ENCODE results near the gene ADAP1.

The ADAP1 gene

DNA sequence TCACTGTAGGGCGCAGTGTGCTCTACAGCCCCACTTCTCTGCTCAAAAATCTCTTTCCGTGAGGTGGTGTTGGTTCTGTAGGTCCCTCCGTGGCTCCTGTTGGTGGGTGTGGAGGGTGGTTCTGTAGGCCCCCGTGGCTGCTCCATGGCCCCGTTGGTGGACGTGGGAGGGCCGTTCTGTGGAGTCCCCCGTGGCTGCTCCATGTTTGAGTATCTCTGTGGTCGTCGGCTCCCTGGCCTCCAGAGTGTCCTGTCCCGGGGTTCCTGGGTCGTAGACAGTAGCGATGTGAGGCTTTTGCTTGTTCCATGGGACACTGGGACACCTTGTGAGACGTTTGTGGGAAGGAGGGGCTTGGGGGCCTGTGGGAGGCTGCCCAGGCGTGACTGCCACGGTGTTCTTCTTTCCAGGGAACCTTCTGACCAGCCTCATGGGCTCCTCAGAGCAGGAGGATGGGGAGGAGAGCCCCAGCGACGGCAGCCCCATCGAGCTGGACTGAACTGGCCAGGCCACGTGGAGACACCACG, 59.5 kb downstream of the ADAP1 start:
- ATAC-seq (no peak), DNase-seq (no peak)

DNA sequence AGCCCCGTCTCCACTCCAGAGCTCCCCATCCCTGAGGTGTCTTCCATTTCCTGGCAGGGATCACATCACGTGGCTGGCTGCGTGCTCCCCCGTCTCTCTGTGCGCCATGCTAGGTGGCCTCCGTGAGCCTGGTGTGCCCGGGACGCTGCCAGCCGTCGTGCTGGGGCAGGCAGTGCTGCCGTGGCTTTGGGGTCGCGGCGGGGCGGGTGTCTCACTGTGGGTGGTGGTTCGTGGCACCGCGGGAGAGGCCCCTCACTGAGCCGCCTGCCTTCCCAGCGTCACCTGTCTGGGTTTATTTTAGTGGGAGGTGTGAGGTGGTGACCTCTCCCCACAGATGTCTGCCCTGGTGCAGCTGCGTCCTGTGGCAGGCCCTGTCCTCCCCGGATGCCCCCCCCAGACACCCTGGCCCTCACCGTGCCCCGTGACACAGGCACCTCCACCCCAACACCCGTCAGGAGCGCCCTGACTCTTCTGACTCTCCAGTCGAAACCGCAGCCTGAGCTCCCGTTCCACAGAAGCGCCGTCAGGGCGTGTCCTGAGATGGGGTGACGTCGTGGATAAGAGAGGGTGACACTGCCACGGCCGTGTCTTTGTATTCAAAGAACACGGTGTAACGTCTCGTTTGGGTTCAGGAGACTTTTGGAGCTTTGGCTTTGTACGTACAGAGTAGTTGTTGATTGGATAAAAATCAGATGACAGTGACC, 60.2 kb downstream of the ADAP1 start:
- no peak for DNase-seq
- ATAC-seq: no peak

DNA sequence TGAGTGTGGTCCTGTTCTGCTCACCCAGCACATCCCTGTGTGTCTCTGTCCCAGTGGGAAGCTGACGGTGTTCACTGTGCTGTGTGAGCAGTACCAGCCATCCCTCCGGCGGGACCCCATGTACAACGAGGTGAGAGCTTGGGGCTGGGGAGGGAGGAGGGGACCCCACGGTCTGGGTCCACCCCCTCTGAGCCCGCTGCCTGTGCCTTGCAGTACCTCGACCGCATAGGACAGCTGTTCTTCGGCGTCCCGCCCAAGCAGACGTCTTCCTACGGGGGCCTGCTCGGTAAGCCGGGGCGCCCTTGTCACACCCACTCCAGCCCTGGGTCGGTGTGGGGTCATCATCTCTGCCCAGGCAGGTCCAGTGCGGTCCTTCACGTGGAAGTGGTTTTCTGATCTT, 60.8 kb downstream of the ADAP1 start:
- ATAC-seq: no peak

DNA sequence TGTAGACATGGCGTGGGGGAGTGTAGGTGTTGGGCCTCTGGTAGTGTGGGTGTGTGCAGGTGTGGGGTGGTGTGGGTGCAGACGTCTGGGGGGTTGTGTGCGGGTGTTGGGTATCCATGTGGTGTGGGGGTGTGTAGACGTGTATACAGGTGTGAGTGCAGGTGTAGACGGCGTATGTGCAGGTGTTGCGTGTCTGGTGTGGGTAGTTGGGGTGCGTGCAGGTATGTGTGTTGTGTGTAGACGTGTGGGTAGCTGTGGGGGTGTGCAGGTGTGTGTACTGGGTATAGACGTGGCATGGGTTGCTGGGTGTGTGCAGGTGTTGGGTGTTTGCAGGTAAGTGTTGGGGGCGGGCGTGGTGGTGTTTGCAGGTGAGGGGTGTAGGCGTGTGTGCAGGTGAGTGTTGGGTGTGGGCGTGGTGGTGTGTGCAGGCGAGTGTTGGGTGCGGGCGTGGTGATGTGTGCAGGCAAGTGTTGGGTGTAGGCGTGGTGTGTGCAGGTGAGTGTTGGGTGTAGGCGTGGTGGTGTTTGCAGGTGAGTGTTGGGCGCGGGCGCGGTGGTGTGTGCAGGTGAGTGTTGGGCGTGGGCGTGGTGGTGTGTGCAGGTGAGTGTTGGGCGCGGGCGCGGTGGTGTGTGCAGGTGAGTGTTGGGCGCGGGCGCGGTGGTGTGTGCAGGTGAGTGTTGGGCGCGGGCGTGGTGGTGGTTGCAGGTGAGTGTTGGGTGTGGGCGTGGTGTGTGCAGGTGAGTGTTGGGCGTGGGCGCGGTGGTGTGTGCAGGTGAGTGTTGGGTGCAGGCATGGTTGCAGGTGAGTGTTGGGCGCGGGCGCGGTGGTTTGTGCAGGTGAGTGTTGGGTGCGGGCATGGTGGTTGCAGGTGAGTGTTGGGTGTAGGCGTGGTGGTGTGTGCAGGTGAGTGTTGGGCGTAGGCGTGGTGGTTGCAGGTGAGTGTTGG, 61.6 kb downstream of the ADAP1 start:
- no peak for DNase-seq
- ATAC-seq: no peak

More for the DNA sequence above, 60.8 kb downstream of the ADAP1 start:
- DNase-seq: no peak

- DNase-seq (no peak), ATAC-seq (no peak)
Measured at GRCh38 chr7:891805-892204, 62.7 kb downstream of the ADAP1 start.

- DNase-seq (no peak), ATAC-seq (no peak)
Measured at GRCh38 chr7:891291-891690, 63.2 kb downstream of the ADAP1 start.

GRCh38 chr7:890868-891267, 63.6 kb downstream of the ADAP1 start:
- no peak for DNase-seq

GRCh38 chr7:889391-889790, 65.1 kb downstream of the ADAP1 start:
- DNase-seq: no peak
- ATAC-seq: no peak

More at GRCh38 chr7:890868-891267, 63.6 kb downstream of the ADAP1 start:
- no peak for ATAC-seq

GRCh38 chr7:889025-889390, 65.5 kb downstream of the ADAP1 start:
- DNase-seq: no peak
- no peak for ATAC-seq

DNA sequence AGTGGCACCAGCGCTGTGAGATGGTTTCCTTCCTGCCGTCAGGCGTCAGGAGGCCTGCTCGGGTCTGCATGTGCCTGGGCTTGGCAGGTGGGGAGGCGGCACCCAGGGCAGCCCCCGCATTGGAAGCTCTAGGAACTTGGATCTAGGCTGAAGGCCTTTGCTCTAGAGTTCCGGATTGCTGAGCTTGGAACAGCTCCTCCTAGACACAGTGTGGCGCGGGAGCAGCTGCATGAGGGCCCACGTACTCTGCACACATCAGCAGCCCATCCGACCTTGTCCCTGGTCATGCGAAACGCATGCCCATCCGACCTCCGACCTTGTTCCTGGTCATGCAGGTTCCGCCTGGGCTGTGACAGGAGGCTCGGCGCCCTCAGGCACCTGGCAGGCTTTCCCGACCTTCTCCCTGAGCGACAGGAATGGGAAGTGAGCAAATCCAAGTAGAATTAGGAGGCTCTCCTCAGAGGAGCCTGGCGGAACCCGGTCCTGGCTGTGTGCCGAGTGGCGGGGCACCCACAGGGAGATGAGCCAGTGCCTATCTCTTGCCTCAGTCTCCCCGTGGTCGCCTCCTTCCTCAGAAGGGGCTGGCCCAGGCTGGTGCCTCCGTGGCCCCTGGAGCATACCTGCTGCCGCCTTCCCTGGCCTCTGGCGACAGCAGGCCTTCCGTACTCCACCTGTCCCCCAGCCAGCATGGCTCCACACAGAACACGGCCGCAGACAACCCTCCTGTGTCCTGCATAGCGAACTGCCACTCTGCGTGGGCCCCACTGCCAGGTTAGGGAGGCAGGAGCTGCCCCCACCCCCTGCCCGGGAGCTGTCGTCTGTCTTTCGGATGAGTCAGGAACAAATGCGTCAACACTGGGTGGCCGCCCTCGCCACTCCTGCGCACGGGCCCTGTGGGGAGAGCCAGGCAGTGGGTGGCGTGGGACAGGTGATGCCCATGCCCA, 66.1 kb downstream of the ADAP1 start:
- ATAC-seq (no peak), DNase-seq (no peak)

DNA sequence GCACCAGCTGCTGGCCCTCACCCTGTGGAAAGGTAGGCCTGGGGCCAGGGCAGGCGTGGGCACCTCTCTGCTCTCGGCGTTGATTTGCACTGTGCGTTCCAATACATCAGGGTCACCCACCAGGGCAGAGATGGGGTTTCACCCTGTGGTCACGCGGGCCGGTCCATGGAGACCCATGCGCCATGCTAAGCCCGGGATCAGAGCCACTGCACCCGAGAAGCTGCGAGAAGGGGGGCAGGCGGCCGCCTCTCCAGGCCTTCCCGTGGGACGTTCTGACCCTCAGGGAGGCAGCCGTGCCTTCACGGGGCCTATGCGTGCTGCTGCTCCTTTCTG, 67.0 kb downstream of the ADAP1 start:
- no peak for ATAC-seq
- DNase-seq: no peak

DNA sequence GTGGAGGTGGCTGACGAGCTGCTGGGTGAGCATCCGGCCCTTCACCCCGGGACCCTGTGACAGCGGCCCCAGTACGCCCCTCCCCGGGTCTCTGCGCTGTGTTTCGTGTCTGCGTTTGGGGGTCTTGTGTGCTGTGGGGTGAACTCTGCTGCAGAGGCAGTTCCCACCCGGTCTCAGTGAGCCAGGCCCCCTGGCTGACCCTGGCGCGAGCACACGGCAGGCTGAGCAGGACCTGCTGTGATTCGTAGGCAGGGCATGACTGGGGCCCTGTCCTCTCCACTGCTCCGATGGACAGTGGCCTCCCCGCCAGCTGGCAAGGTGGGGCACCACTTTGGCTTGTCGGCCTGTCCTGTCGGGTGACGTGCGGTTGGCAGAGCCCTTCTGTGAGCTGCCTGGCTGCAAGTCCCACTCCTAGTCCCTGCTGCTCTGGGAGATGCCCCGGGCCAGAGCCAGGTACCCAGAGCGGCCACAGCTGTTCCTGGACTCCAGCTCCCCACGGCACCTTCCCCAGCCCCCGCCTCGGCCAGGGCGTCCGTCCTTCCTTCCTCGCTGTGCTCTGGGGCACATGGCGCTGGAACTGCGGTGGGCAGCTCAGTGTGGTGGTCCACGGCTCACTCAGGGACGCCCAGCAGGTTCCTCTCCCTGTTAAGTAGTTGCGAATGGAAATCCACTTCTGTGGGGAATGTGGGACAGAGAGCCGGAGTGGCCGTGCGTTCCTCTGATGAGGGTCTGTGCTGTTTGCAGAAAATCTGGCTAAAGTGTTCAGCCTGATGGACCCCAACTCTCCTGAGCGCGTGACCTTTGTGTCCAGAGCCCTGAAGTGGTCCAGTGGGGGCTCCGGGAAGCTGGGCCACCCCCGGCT, 67.6 kb downstream of the ADAP1 start:
- ATAC-seq: no peak
- DNase-seq: no peak

DNA sequence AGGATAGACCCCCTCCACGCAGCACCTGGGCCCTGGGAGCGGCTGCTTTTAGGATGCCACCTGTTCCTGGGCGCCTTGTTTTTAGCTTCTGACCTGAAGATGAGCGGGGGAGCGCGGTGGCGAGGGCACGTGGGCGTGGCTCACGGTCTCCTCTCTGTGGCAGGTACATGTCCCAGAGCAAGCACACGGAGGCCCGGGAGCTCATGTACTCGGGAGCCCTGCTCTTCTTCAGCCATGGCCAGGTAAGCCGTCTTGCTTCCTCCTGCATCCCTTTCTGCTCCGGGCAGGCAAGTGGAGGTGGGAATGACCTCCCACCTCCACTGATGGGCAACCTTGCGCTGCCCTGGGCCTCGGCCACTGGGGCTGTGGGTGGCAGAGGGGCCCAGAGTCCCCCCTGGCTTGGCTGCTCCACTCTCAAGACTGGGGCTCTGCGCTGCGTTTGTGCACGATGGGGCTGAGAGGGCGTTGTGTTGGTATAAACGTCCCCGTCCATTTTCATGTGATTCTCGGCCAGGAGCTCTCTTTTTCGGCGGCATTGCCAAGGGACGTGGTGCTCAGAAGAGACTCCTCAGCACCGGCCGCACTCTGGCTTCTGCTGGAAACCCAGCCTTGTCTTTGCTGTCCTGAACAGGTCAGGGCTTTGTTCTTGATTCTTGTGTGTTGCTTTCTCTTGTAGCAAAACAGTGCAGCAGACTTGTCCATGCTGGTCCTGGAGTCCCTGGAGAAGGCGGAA, 68.4 kb downstream of the ADAP1 start:
- no peak for DNase-seq
- ATAC-seq: no peak

GRCh38 chr7:885261-885892, 69.1 kb downstream of the ADAP1 start:
- DNase-seq (no peak), ATAC-seq (no peak)

- DNase-seq (no peak), ATAC-seq (no peak)
Measured at GRCh38 chr7:884191-885003, 70.1 kb downstream of the ADAP1 start.

- DNase-seq: no peak
- no peak for ATAC-seq
Measured at GRCh38 chr7:883055-884021, 71.1 kb downstream of the ADAP1 start.

DNA sequence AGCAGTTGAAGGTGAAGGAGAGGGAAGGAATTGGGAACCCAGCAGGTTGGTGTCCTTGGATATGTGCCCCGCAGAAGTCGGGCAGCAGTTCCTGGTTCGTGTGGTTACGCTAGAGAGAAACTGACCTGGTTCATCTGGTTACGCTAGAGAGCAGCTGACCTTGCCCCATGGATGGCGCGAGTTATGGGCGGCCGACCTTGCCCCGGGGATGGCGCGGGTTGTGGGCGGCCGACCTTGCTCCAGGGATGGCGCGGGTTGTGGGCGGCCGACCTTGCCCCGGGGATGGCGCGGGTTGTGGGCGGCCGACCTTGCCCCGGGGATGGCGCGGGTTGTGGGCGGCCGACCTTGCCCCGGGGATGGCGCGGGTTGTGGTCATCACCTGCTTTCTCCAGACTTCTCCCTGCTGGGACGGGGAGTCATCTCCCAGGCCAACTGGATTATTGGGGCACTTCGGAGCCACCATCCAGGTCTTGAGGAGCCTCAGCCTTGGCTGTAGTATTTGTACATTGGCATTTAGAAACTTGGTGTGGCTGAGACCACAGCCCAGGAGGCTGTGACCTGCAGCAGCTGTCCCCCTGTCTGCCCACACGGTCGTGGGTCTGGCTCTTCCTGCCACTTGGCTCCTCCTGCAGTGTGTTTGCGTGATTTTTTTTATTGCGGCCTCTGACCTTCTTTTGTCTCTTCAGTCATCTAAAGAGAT, 72.0 kb downstream of the ADAP1 start:
- no peak for DNase-seq

More for the DNA sequence above, 72.0 kb downstream of the ADAP1 start:
- ATAC-seq: no peak

All from stimulated activated naive CD8-positive, alpha-beta T cell treated with anti-CD3 and anti-CD28 coated beads, Interleukin-15, Interleukin-2, amounts not matched to agents 100 U/mL and 50 U/mL, for 24 hours (primary cell).